HepG2 (cell line): ENCODE results near the gene MACROD2. TPM values are rescaled to one million over a fixed set of nuclear protein-coding genes. Genes with fewer than 3 reads are reported as not detected.

Source experiments
- ATAC-seq: fragments of 200-7000 bp; cut with Tn5 transposase; 3 replicates; pipeline ENCODE4 v1.9.1; 2020; ENCODE audit warnings: mild to moderate bottlenecking, moderate library complexity
- BruUV-seq: library from RNA; stranded (reverse); fragments of 400-500 nt; replicated peaks from 2 replicates; lab custom pipeline; 2021; lab: Mats Ljungman, UMichigan
- CTCF ChIA-PET: fragments of 300-600 bp; formaldehyde crosslinking; extraction: SDS; loops from one replicate; lab custom pipeline; 2021; ENCODE audit warnings: low total read pairs, inconsistent platforms, low intra/inter-chr PET ratio; lab: Yijun Ruan, JAX
- POLR2A ChIA-PET: fragments of 350-600 bp; sonication (Branson Sonifier 250); formaldehyde crosslinking; loops from one replicate; lab custom pipeline; 2020; ENCODE audit warnings: antibody characterized with exemption, inconsistent platforms; lab: Yijun Ruan, JAX
- DNase-seq: peaks from one replicate; pipeline ENCODE4 v3.0.0-alpha.2; 2015; ENCODE audit warnings: low spot score
- FAIRE-seq: peaks from 3 replicates; lab custom pipeline; 2011; peaks lifted over from hg19 to GRCh38; lab: Jason Lieb, UNC
- H2AFZ ChIP-seq: one replicate; pipeline ENCODE4 v1.6.1; 2011; ENCODE audit warnings: low read length, inconsistent platforms
- H3K27ac ChIP-seq: fragments of 300-600 bp; 3 replicates; pipeline ENCODE4 v1.8.0; 2011; ENCODE audit warnings: mixed run types, mild to moderate bottlenecking, mixed read lengths, low read length, inconsistent platforms; ENCODE audit not compliant: insufficient read depth; ENCODE audit errors: extremely low read length
- H3K27me3 ChIP-seq, 2 experiments: fragments of 200-600 bp in 1 of 2; 2 replicates in 1 of 2; 3 replicates in 1 of 2; pipeline versions ENCODE4 v1.6.0 to v1.8.0; 2011; ENCODE audit warnings: low read length in 2 of 2, mild to moderate bottlenecking in 2 of 2, moderate library complexity in 2 of 2, inconsistent platforms in 1 of 2; ENCODE audit not compliant: insufficient read depth in 2 of 2, control insufficient read depth in 1 of 2
- H3K36me3 ChIP-seq, 2 experiments: fragments of 200-600 bp in 1 of 2; replicated peaks in 1 of 2; 2 replicates in 1 of 2; 3 replicates in 1 of 2; pipeline versions ENCODE4 v1.5.1 to v1.8.0; 2011; ENCODE audit warnings: low read length in 2 of 2, inconsistent platforms in 1 of 2; ENCODE audit not compliant: insufficient read depth in 2 of 2, control insufficient read depth in 1 of 2
- H3K4me1 ChIP-seq: 2 replicates; pipeline ENCODE4 v1.5.1; 2012; ENCODE audit warnings: low read length, inconsistent platforms; ENCODE audit not compliant: insufficient read depth
- H3K4me2 ChIP-seq: 2 replicates; pipeline ENCODE4 v1.6.0; 2011; ENCODE audit warnings: low read depth, low read length, inconsistent platforms
- H3K4me3 ChIP-seq, 3 experiments: fragments of 200-600 bp in 1 of 3; sonication (generic), shearing (Covaris generic) in 1 of 3; replicated peaks in 1 of 3; 2 replicates each; pipeline ENCODE4 v1.5.1; 2011 to 2016; ENCODE audit warnings: low read length in 3 of 3, inconsistent platforms in 2 of 3, low read depth in 2 of 3, mild to moderate bottlenecking in 2 of 3, control low read depth in 1 of 3, mixed read lengths in 1 of 3; ENCODE audit not compliant: insufficient read depth in 1 of 3
- H3K79me2 ChIP-seq: one replicate; pipeline ENCODE4 v1.6.1; 2011; ENCODE audit warnings: low read length, inconsistent platforms; ENCODE audit not compliant: insufficient read depth
- H3K9ac ChIP-seq: 2 replicates; pipeline ENCODE4 v1.6.0; 2011; ENCODE audit warnings: mild to moderate bottlenecking, low read depth, low read length, inconsistent platforms; ENCODE audit not compliant: insufficient read depth
- H3K9me3 ChIP-seq: 2 replicates; pipeline ENCODE4 v1.5.1; 2012; ENCODE audit warnings: mild to moderate bottlenecking, low read length
- H4K20me1 ChIP-seq: 2 replicates; pipeline ENCODE4 v1.6.0; 2011; ENCODE audit warnings: inconsistent platforms, mild to moderate bottlenecking, low read length, moderate library complexity; ENCODE audit not compliant: insufficient read depth
- CCDC6 ChIP-seq: sonication (generic); formaldehyde crosslinking; IDR thresholded peaks from 2 replicates; pipeline ENCODE4 v1.8.1; 2022; ENCODE audit warnings: mild to moderate bottlenecking, missing genetic modification reagents, moderate library complexity
- DNMT1 ChIP-seq: sonication (generic); formaldehyde crosslinking; IDR thresholded peaks from 2 replicates; pipeline ENCODE4 v1.5.1; 2020; ENCODE audit warnings: mild to moderate bottlenecking, missing genetic modification reagents
- ELF1 ChIP-seq: sonication (generic); formaldehyde crosslinking; IDR thresholded peaks from 2 replicates; pipeline ENCODE4 v1.4.0; 2020; ENCODE audit warnings: missing genetic modification reagents
- NFKBIZ ChIP-seq: IDR thresholded peaks from 2 replicates; pipeline ENCODE4 v1.6.1; 2018; ENCODE audit warnings: missing genetic modification reagents, missing compliant biosample characterization
- UBTF ChIP-seq: sonication (generic); formaldehyde crosslinking; IDR thresholded peaks from 2 replicates; pipeline ENCODE4 v1.4.0; 2020; ENCODE audit warnings: mild to moderate bottlenecking, missing genetic modification reagents
- YY1 ChIP-seq: IDR thresholded peaks from 2 replicates; pipeline ENCODE4 v1.6.1; 2011; ENCODE audit warnings: low read length, low read depth, moderate library complexity, mild to moderate bottlenecking; ENCODE audit not compliant: insufficient read depth, insufficient replicate concordance
- ZNF788 ChIP-seq: sonication (generic); formaldehyde crosslinking; IDR thresholded peaks from 2 replicates; pipeline ENCODE4 v1.5.0; 2020; ENCODE audit warnings: mild to moderate bottlenecking, missing genetic modification reagents, borderline replicate concordance
- ZZZ3 ChIP-seq: sonication (generic); formaldehyde crosslinking; IDR thresholded peaks from 2 replicates; pipeline ENCODE4 v1.4.0; 2020; ENCODE audit warnings: missing genetic modification reagents, mild to moderate bottlenecking, borderline replicate concordance
- WGBS: methylation state at CpG from one replicate; pipeline ENCODE4 v1.1.6; 2017; ENCODE audit warnings: low lambda C conversion rate; 5-methylcytosine and 5-hydroxymethylcytosine counted together
- in situ Hi-C: cut with HindIII; loops from 2 replicates; pipeline ENCODE4 v1.10.0; 2017; ENCODE audit warnings: low pct_unique_long_range_greater_than_20kb; ENCODE audit not compliant: extremely low pct_ligation_motif_present
- intact Hi-C: fragments of 100-400 bp; cut with micrococcal nuclease; formaldehyde crosslinking; loops from one replicate; pipeline ENCODE4 v1.10.0; 2022; ENCODE audit not compliant: unreplicated experiment
- polyA plus RNA-seq, 8 experiments: library from polyadenylated mRNA; depleted of rRNA in 3 of 8; stranded (reverse) in 7 of 8; unstranded in 1 of 8; fragments of >200 nt; fragmentation: Illumina TruSeq in 4 of 8; extraction: Trizol in 4 of 8; gene quantifications; 2 replicates each; pipeline versions ENCODE4 v1.2.1 to v1.2.3, GENCODE V29; 2011 to 2016; ENCODE audit warnings: low read depth in 4 of 8, missing spikeins in 1 of 8, mixed read lengths in 1 of 8; ENCODE audit not compliant: insufficient read depth in 1 of 8
- total RNA-seq, 5 experiments: library from RNA; depleted of rRNA; stranded (reverse); fragments of >200 nt; fragmentation: Illumina TruSeq; extraction: Trizol; gene quantifications; 2 replicates each; pipeline ENCODE4 v1.2.3, GENCODE V29; 2016; ENCODE audit warnings: low read depth in 1 of 5

Gene MACROD2
- total and polyA plus RNA-seq, 2 of the 13 experiments (the other 11 are each of a cell fraction or from before 2014, with no cell fraction given): 0.13 to 0.51 TPM

DNA sequence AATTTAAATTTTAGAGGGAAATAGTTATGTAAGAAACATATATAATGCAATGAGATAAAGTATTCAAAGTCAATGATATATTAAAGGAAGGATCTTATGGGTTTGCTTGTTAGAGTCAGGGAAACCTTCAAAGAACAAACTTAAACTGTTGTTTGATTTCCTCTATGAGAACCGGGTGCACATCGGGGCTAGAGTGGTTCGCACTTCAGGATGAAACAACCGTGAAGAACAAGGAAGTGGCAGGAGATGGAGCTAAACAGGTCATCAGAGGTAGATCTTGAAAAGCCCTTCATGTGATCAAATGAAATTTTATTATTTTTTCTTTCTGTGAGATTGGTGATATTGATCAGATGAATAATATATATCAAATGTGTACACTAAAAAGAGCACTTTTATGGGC, 1294.0 kb downstream of the MACROD2 start:
- Histone ChIP-seq H4K20me1 (no peaks in the 10 kb centered on the region), H2AFZ (no peak overlapping the region), H3K27ac (no peak overlapping the region), H3K4me1 (no peaks in the 10 kb centered on the region), H3K4me2 (no peak overlapping the region), H3K9ac (no peak overlapping the region), H3K9me3 (peaks cover 77% of the 10 kb centered on the region), H3K36me3 (no peaks in the 10 kb centered on the region), H3K79me2 (no peaks in the 10 kb centered on the region), H3K27me3 (no peaks in the 10 kb centered on the region), H3K4me3 (no peak overlapping the region)
- in situ Hi-C loops (no loop called here), intact Hi-C loops (no loop called here)
- CTCF ChIA-PET: no interaction called here
- BruUV-seq: no TSS peak
- DNase-seq (no peak), ATAC-seq (no peak), FAIRE-seq (no peak)
- POLR2A ChIA-PET: no interaction called here
- TF ChIP-seq ZNF788 (CRISPR knock-in tag) (no peak), UBTF (CRISPR knock-in tag) (no peak), NFKBIZ (CRISPR knock-in tag) (no peak), CCDC6 (CRISPR knock-in tag) (no peak), ZZZ3 (CRISPR knock-in tag) (no peak), YY1 (no peak), ELF1 (CRISPR knock-in tag) (no peak), DNMT1 (CRISPR knock-in tag) (no peak)
- 10% methylated on average over 4 of the region's 4 CpGs for WGBS
